Fibroblast of lung (primary cell): ENCODE data around the gene EFCAB8. TPM values are rescaled to one million over a fixed set of nuclear protein-coding genes. Genes with fewer than 3 reads are reported as not detected.

Experiments
- DNase-seq, 2 donors: peaks; one replicate each; pipeline versions ENCODE4 v3.0.0 to v3.0.0-alpha.2; 2010; ENCODE audit warnings: low read depth in 2 of 2
- H2AFZ ChIP-seq: 2 replicates; pipeline ENCODE4 v1.5.1; 2012; ENCODE audit warnings: low read length, control low read depth, inconsistent platforms
- H3K27ac ChIP-seq: 2 replicates; pipeline ENCODE4 v1.5.1; 2011; ENCODE audit warnings: low read length, control low read depth; ENCODE audit not compliant: insufficient read depth
- H3K27me3 ChIP-seq: 2 replicates; pipeline ENCODE4 v1.5.1; 2011; ENCODE audit warnings: mild to moderate bottlenecking, low read length; ENCODE audit not compliant: control insufficient read depth, insufficient read depth
- H3K36me3 ChIP-seq: 2 replicates; pipeline ENCODE4 v1.5.1; 2011; ENCODE audit warnings: low read length; ENCODE audit not compliant: control insufficient read depth, insufficient read depth
- H3K4me1 ChIP-seq: 2 replicates; pipeline ENCODE4 v1.5.1; 2011; ENCODE audit warnings: low read length; ENCODE audit not compliant: control insufficient read depth, insufficient read depth; ENCODE audit errors: extremely low read depth
- H3K4me2 ChIP-seq: 2 replicates; pipeline ENCODE4 v1.5.1; 2011; ENCODE audit warnings: low read length, control low read depth; ENCODE audit not compliant: insufficient read depth; ENCODE audit errors: extremely low read depth
- H3K4me3 ChIP-seq, 4 experiments: fragments of 200-600 bp in 1 of 4; sonication (generic) in 1 of 4; replicated peaks in 1 of 4; 2 replicates each; pipeline ENCODE4 v1.5.1; 2011 to 2016; ENCODE audit warnings: low read length in 4 of 4, low read depth in 3 of 4, mild to moderate bottlenecking in 3 of 4, control low read depth in 2 of 4, inconsistent platforms in 1 of 4, mixed read lengths in 1 of 4; ENCODE audit not compliant: insufficient read depth in 1 of 4; ENCODE audit errors: control extremely low read depth in 1 of 4
- H3K79me2 ChIP-seq: 2 replicates; pipeline ENCODE4 v1.5.1; 2012; ENCODE audit warnings: mild to moderate bottlenecking, low read length, inconsistent platforms; ENCODE audit not compliant: control insufficient read depth, insufficient read depth
- H3K9ac ChIP-seq: 2 replicates; pipeline ENCODE4 v1.5.1; 2011; ENCODE audit warnings: mild to moderate bottlenecking, low read length, control low read depth; ENCODE audit not compliant: insufficient read depth
- H3K9me3 ChIP-seq: 2 replicates; pipeline ENCODE4 v1.5.1; 2012; ENCODE audit warnings: low read depth, low read length; ENCODE audit not compliant: control insufficient read depth, insufficient read depth
- H4K20me1 ChIP-seq: 2 replicates; pipeline ENCODE4 v1.5.1; 2011; ENCODE audit warnings: low read length; ENCODE audit not compliant: control insufficient read depth, insufficient read depth; ENCODE audit errors: extremely low read depth
- EZH2 ChIP-seq: IDR thresholded peaks from 2 replicates; pipeline ENCODE4 v1.5.1; 2012; ENCODE audit warnings: low read length, control low read depth, mild to moderate bottlenecking; ENCODE audit errors: missing control alignments
- polyA plus RNA-seq, 2 donors: library from polyadenylated mRNA; depleted of rRNA in 1 of 2; stranded (reverse) in 1 of 2; unstranded in 1 of 2; fragments of >200 nt; gene quantifications; 2 replicates each; pipeline ENCODE4 v1.2.1, GENCODE V29; 2011 to 2012; ENCODE audit warnings: missing spikeins in 1 of 2
- total RNA-seq: library from RNA; depleted of rRNA; stranded (reverse); fragments of >200 nt; gene quantifications from 2 replicates; pipeline ENCODE4 v1.2.1, GENCODE V29; 2014
- TF ChIP-seq, protein P1 (sequence below), 2 donors: IDR thresholded peaks in 1 of 2; conservative IDR thresholded peaks in 1 of 2; 1 replicate in 1 of 2; 2 replicates in 1 of 2; pipeline ENCODE4 v1.5.1; 2011 to 2012; ENCODE audit warnings: low read length in 2 of 2, control low read depth in 1 of 2, inconsistent platforms in 1 of 2, low read depth in 1 of 2, mild to moderate bottlenecking in 1 of 2

EFCAB8 gene
- total and polyA plus RNA-seq, 2 donors (not counting 1 experiment from before 2014, with no cell fraction given), result under 0.01 TPM; not detected in 1

DNA sequence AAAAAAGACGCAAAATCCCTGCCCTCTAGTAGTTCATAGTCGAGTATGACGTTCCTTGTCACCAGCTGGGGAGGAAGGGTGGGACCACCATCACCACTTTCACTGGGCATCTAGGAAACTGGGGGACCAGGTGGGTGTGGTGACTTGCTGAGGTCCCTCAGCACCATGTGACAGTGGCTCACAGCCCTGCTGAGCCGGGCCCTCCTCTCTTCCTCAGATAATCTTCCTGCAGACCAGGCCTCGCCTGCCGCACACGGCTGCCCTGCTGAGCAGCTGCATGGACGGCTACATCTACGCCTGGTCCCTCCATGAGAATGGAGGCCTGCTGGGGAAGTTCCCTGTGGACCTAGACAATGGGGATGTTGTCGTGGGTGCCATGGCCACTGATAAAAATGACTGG, 71.5 kb downstream of the EFCAB8 start:
- TF ChIP-seq, protein P1, sequence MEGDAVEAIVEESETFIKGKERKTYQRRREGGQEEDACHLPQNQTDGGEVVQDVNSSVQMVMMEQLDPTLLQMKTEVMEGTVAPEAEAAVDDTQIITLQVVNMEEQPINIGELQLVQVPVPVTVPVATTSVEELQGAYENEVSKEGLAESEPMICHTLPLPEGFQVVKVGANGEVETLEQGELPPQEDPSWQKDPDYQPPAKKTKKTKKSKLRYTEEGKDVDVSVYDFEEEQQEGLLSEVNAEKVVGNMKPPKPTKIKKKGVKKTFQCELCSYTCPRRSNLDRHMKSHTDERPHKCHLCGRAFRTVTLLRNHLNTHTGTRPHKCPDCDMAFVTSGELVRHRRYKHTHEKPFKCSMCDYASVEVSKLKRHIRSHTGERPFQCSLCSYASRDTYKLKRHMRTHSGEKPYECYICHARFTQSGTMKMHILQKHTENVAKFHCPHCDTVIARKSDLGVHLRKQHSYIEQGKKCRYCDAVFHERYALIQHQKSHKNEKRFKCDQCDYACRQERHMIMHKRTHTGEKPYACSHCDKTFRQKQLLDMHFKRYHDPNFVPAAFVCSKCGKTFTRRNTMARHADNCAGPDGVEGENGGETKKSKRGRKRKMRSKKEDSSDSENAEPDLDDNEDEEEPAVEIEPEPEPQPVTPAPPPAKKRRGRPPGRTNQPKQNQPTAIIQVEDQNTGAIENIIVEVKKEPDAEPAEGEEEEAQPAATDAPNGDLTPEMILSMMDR (conservative IDR thresholded peaks at IDR 0.05 in 1 of 2, IDR thresholded peaks at IDR 0.05 in 1 of 2; ENCODE audit: low read depth in 1 of 2, low read length in 2 of 2), result no peak
- no peak for TF ChIP-seq EZH2
- H3K27ac ChIP-seq, result no peak overlapping the region
- no peaks in the 10 kb centered on the region for H4K20me1 ChIP-seq
- no peak overlapping the region for H3K9ac ChIP-seq
- H3K27me3 ChIP-seq, result no peaks in the 10 kb centered on the region
- H3K4me3 ChIP-seq, result no peak overlapping the region
- H2AFZ ChIP-seq, result no peak overlapping the region
- H3K79me2 ChIP-seq, result no peaks in the 10 kb centered on the region
- H3K4me1 ChIP-seq, result no peaks in the 10 kb centered on the region
- no peaks in the 10 kb centered on the region for H3K9me3 ChIP-seq
- DNase-seq, result no peak
- H3K4me2 ChIP-seq, result no peak overlapping the region
- H3K36me3 ChIP-seq, result no peaks in the 10 kb centered on the region

GRCh38 chr20:32930701-32931100, 72.0 kb downstream of the EFCAB8 start:
- Histone ChIP-seq H3K9me3 (no peaks in the 10 kb centered on the region), H3K36me3 (no peaks in the 10 kb centered on the region), H3K4me3 (no peak overlapping the region), H3K4me2 (no peak overlapping the region), H3K79me2 (no peaks in the 10 kb centered on the region), H4K20me1 (no peaks in the 10 kb centered on the region), H3K4me1 (no peaks in the 10 kb centered on the region), H3K27me3 (no peaks in the 10 kb centered on the region), H3K27ac (no peak overlapping the region), H3K9ac (no peak overlapping the region), H2AFZ (no peak overlapping the region)
- DNase-seq, result no peak
- no peak for TF ChIP-seq EZH2
- TF ChIP-seq, protein P1 (conservative IDR thresholded peaks at IDR 0.05 in 1 of 2, IDR thresholded peaks at IDR 0.05 in 1 of 2; ENCODE audit: low read depth in 1 of 2, low read length in 2 of 2), result no peak

GRCh38 chr20:32934580-32934979, 75.9 kb downstream of the EFCAB8 start:
- no peaks in the 10 kb centered on the region for H3K9me3 ChIP-seq
- no peak overlapping the region for H3K4me3 ChIP-seq
- no peaks in the 10 kb centered on the region for H3K36me3 ChIP-seq
- H3K4me2 ChIP-seq, result no peak overlapping the region
- TF ChIP-seq, protein P1 (conservative IDR thresholded peaks at IDR 0.05 in 1 of 2, IDR thresholded peaks at IDR 0.05 in 1 of 2; ENCODE audit: low read depth in 1 of 2, low read length in 2 of 2), result no peak
- TF ChIP-seq EZH2, result no peak
- H4K20me1 ChIP-seq, result no peaks in the 10 kb centered on the region
- DNase-seq, result no peak
- no peak overlapping the region for H3K27ac ChIP-seq
- no peak overlapping the region for H3K9ac ChIP-seq
- no peaks in the 10 kb centered on the region for H3K27me3 ChIP-seq
- no peaks in the 10 kb centered on the region for H3K79me2 ChIP-seq
- no peaks in the 10 kb centered on the region for H3K4me1 ChIP-seq
- H2AFZ ChIP-seq, result no peak overlapping the region
